Measurements from ENCODE around the gene E2F6.

Gene E2F6

GRCh38 chr2:11509657-11510360, 43.8 kb upstream of the E2F6 start:
- H3K27me3 ChIP-seq (ENCODE audit: insufficient read depth, low read length, poor library complexity), result no peaks in the 10 kb centered on the region
- no peak overlapping the region for H3K9ac ChIP-seq (ENCODE audit: low read depth, low read length)
- no peak for DNase-seq
- H3K4me2 ChIP-seq (ENCODE audit: insufficient read depth, low read length), result no peak overlapping the region
- H2AFZ ChIP-seq (ENCODE audit: low read depth, low read length), result no peak overlapping the region
- no peaks in the 10 kb centered on the region for H3K9me3 ChIP-seq (ENCODE audit: insufficient read depth, low read length, severe bottlenecking)
- no peaks in the 10 kb centered on the region for H3K79me2 ChIP-seq (ENCODE audit: insufficient read depth, low read length)
- H4K20me1 ChIP-seq (ENCODE audit: insufficient read depth, low read length), result no peaks in the 10 kb centered on the region
- no peaks in the 10 kb centered on the region for H3K36me3 ChIP-seq (ENCODE audit: insufficient read depth, low read length)
- no peak overlapping the region for H3K27ac ChIP-seq (ENCODE audit: low read length)
- H3K4me1 ChIP-seq (ENCODE audit: insufficient read depth, low read length), result no peaks in the 10 kb centered on the region
- no peak for ATAC-seq (ENCODE audit: insufficient read depth, low read depth)
- no peak overlapping the region for H3K4me3 ChIP-seq (ENCODE audit: low read depth in 1 of 2, low read length in 2 of 2)
- TF ChIP-seq CTCF (IDR thresholded peaks at IDR 0.05; ENCODE audit: borderline replicate concordance, extremely low read depth, low read length, poor library complexity, severe bottlenecking) (no peak), EZH2 (IDR thresholded peaks at IDR 0.05; ENCODE audit: borderline replicate concordance, low read depth, low read length, severe bottlenecking) (no peak)

GRCh38 chr2:11508279-11508678, 42.3 kb upstream of the E2F6 start:
- Histone ChIP-seq H3K4me3 (ENCODE audit: low read depth in 1 of 2, low read length in 2 of 2) (no peak overlapping the region), H3K27me3 (ENCODE audit: insufficient read depth, low read length, poor library complexity) (no peaks in the 10 kb centered on the region), H3K9ac (ENCODE audit: low read depth, low read length) (no peak overlapping the region), H3K79me2 (ENCODE audit: insufficient read depth, low read length) (no peaks in the 10 kb centered on the region), H4K20me1 (ENCODE audit: insufficient read depth, low read length) (no peaks in the 10 kb centered on the region), H3K4me2 (ENCODE audit: insufficient read depth, low read length) (no peak overlapping the region), H3K9me3 (ENCODE audit: insufficient read depth, low read length, severe bottlenecking) (no peaks in the 10 kb centered on the region), H3K36me3 (ENCODE audit: insufficient read depth, low read length) (no peaks in the 10 kb centered on the region), H2AFZ (ENCODE audit: low read depth, low read length) (no peak overlapping the region), H3K4me1 (ENCODE audit: insufficient read depth, low read length) (no peaks in the 10 kb centered on the region), H3K27ac (ENCODE audit: low read length) (no peak overlapping the region)
- TF ChIP-seq EZH2 (IDR thresholded peaks at IDR 0.05; ENCODE audit: borderline replicate concordance, low read depth, low read length, severe bottlenecking) (no peak), CTCF (IDR thresholded peaks at IDR 0.05; ENCODE audit: borderline replicate concordance, extremely low read depth, low read length, poor library complexity, severe bottlenecking) (no peak)
- ATAC-seq (ENCODE audit: insufficient read depth, low read depth) (no peak), DNase-seq (no peak)

GRCh38 chr2:11507517-11507916, 41.6 kb upstream of the E2F6 start:
- H3K9ac ChIP-seq (ENCODE audit: low read depth, low read length), result no peak overlapping the region
- DNase-seq, result no peak

More at GRCh38 chr2:11507517-11507916, 41.6 kb upstream of the E2F6 start:
- Histone ChIP-seq H3K36me3 (ENCODE audit: insufficient read depth, low read length) (no peaks in the 10 kb centered on the region), H3K4me1 (ENCODE audit: insufficient read depth, low read length) (no peaks in the 10 kb centered on the region), H3K27me3 (ENCODE audit: insufficient read depth, low read length, poor library complexity) (no peaks in the 10 kb centered on the region), H3K79me2 (ENCODE audit: insufficient read depth, low read length) (no peaks in the 10 kb centered on the region), H3K27ac (ENCODE audit: low read length) (no peak overlapping the region), H3K9me3 (ENCODE audit: insufficient read depth, low read length, severe bottlenecking) (no peaks in the 10 kb centered on the region), H4K20me1 (ENCODE audit: insufficient read depth, low read length) (no peaks in the 10 kb centered on the region), H3K4me2 (ENCODE audit: insufficient read depth, low read length) (no peak overlapping the region), H3K4me3 (ENCODE audit: low read depth in 1 of 2, low read length in 2 of 2) (no peak overlapping the region), H2AFZ (ENCODE audit: low read depth, low read length) (no peak overlapping the region)
- peak; percentile 24; the same call in 1 of the 3 replicates for ATAC-seq (ENCODE audit: insufficient read depth, low read depth)
- no peak for TF ChIP-seq EZH2 (IDR thresholded peaks at IDR 0.05; ENCODE audit: borderline replicate concordance, low read depth, low read length, severe bottlenecking)
- TF ChIP-seq CTCF (IDR thresholded peaks at IDR 0.05; ENCODE audit: borderline replicate concordance, extremely low read depth, low read length, poor library complexity, severe bottlenecking), result no peak

All from DND-41 (cell line).